SK-N-SH (cell line): ENCODE data around the gene KDELR1. TPM values are rescaled to one million over a fixed set of nuclear protein-coding genes. Genes with fewer than 3 reads are reported as not detected.

Source experiments
- CTCF ChIA-PET: fragments of 300-600, 350-600 bp; formaldehyde crosslinking; extraction: SDS; loops from one replicate; lab custom pipeline; 2021; lab: Yijun Ruan, JAX
- POLR2A ChIA-PET: fragments of 350-600 bp; sonication (Branson Sonifier 250); formaldehyde crosslinking; extraction: SDS; loops from one replicate; lab custom pipeline; 2020; ENCODE audit warnings: antibody characterized with exemption, inconsistent platforms; lab: Yijun Ruan, JAX
- DNase-seq: peaks from one replicate; pipeline ENCODE4 v3.0.0; 2012
- H2AFZ ChIP-seq: fragments of 200-600 bp; sonication (generic); 2 replicates; pipeline ENCODE4 v1.8.1; 2016; ENCODE audit warnings: antibody characterized with exemption, mild to moderate bottlenecking, low read depth
- H3F3A ChIP-seq: fragments of 200-600 bp; sonication (generic); replicated peaks from 2 replicates; pipeline ENCODE3; 2016; ENCODE audit warnings: antibody characterized with exemption, mild to moderate bottlenecking; ENCODE audit not compliant: insufficient read depth
- H3K27ac ChIP-seq, 2 experiments: fragments of 200-500 bp in 1 of 2; fragments of 200-600 bp in 1 of 2; sonication (Bioruptor generic) in 1 of 2; sonication (generic), shearing (Covaris generic) in 1 of 2; 2 replicates each; pipeline versions ENCODE4 v1.5.1 to v1.6.1; 2014 to 2016; ENCODE audit warnings: low read depth in 2 of 2, inconsistent platforms in 1 of 2, low read length in 1 of 2, mild to moderate bottlenecking in 1 of 2, mixed read lengths in 1 of 2
- H3K27me3 ChIP-seq: fragments of 200-600 bp; sonication (generic), shearing (Covaris generic); 2 replicates; pipeline ENCODE4 v1.6.1; 2016; ENCODE audit warnings: mixed run types; ENCODE audit not compliant: insufficient read depth
- H3K36me3 ChIP-seq, 2 experiments: fragments of 200-500 bp in 1 of 2; fragments of 200-600 bp in 1 of 2; sonication (Bioruptor generic) in 1 of 2; sonication (generic) in 1 of 2; replicated peaks in 1 of 2; 2 replicates each; pipeline versions ENCODE3 to v1.5.1; 2014 to 2016; ENCODE audit warnings: low read length in 1 of 2, mild to moderate bottlenecking in 1 of 2; ENCODE audit not compliant: insufficient read depth in 2 of 2, control insufficient read depth in 1 of 2
- H3K4me1 ChIP-seq, 2 experiments: fragments of 200-500 bp in 1 of 2; fragments of 200-600 bp in 1 of 2; sonication (Bioruptor generic) in 1 of 2; sonication (generic), shearing (Covaris generic) in 1 of 2; 2 replicates each; pipeline versions ENCODE4 v1.5.1 to v1.6.1; 2014 to 2016; ENCODE audit warnings: low read depth in 1 of 2, low read length in 1 of 2, mixed run types in 1 of 2; ENCODE audit not compliant: insufficient read depth in 2 of 2, control insufficient read depth in 1 of 2
- H3K4me2 ChIP-seq: fragments of 200-600 bp; sonication (generic), shearing (Covaris generic); 2 replicates; pipeline ENCODE4 v1.6.1; 2017; ENCODE audit warnings: mixed run types
- H3K4me3 ChIP-seq, 2 experiments: fragments of 200-500 bp in 1 of 2; fragments of 200-600 bp in 1 of 2; sonication (Bioruptor generic) in 1 of 2; sonication (generic), shearing (Covaris generic) in 1 of 2; 2 replicates each; pipeline versions ENCODE4 v1.5.1 to v1.8.1; 2014 to 2016; ENCODE audit warnings: low read depth in 2 of 2, inconsistent platforms in 1 of 2, low read length in 1 of 2, mild to moderate bottlenecking in 1 of 2, mixed read lengths in 1 of 2, moderate library complexity in 1 of 2
- H3K79me2 ChIP-seq: fragments of 200-600 bp; sonication (generic); 2 replicates; pipeline ENCODE4 v1.8.1; 2017; ENCODE audit warnings: mild to moderate bottlenecking; ENCODE audit not compliant: insufficient read depth
- H3K9ac ChIP-seq: fragments of 200-600 bp; sonication (generic); 2 replicates; pipeline ENCODE4 v1.6.1; 2017; ENCODE audit warnings: mixed run types
- H3K9me2 ChIP-seq: fragments of 200-600 bp; sonication (generic); 2 replicates; pipeline ENCODE4 v1.6.1; 2017; ENCODE audit warnings: mixed run types
- H3K9me3 ChIP-seq: fragments of 200-600 bp; sonication (generic); 2 replicates; pipeline ENCODE4 v1.6.1; 2017; ENCODE audit warnings: mixed run types, mild to moderate bottlenecking, moderate library complexity
- H4K20me1 ChIP-seq: fragments of 200-600 bp; sonication (generic); 2 replicates; pipeline ENCODE4 v1.6.1; 2017; ENCODE audit warnings: mild to moderate bottlenecking, mixed run types; ENCODE audit not compliant: insufficient read depth
- CHD2 ChIP-seq: fragments of 150-350 bp; IDR thresholded peaks from 2 replicates; pipeline ENCODE4 v1.6.1; 2018; ENCODE audit warnings: low read length; ENCODE audit not compliant: partially characterized antibody
- ELF1 ChIP-seq: IDR thresholded peaks from 2 replicates; pipeline ENCODE4 v1.4.0; 2012
- EP300 ChIP-seq, 2 experiments: IDR thresholded peaks; 2 replicates each; pipeline versions ENCODE4 v1.4.0 to v1.6.1; 2012; ENCODE audit warnings: borderline replicate concordance in 1 of 2, low read depth in 1 of 2, low read length in 1 of 2
- EZH2phosphoT487 ChIP-seq: fragments of 200-600 bp; sonication (generic); IDR thresholded peaks from 2 replicates; pipeline ENCODE4 v1.6.1; 2017; ENCODE audit warnings: low read depth, mixed run types, mild to moderate bottlenecking, antibody characterized with exemption, moderate library complexity, borderline replicate concordance
- GABPA ChIP-seq: IDR thresholded peaks from 2 replicates; pipeline ENCODE4 v1.4.0; 2012; ENCODE audit warnings: low read depth, mild to moderate bottlenecking
- GATA2 ChIP-seq: sonication (generic); formaldehyde crosslinking; IDR thresholded peaks from 2 replicates; pipeline ENCODE4 v1.5.0; 2020; ENCODE audit warnings: mild to moderate bottlenecking, missing genetic modification reagents
- MEF2A ChIP-seq: IDR thresholded peaks from 2 replicates; pipeline ENCODE4 v1.4.0; 2012; ENCODE audit warnings: low read depth, borderline replicate concordance
- NFIC ChIP-seq: IDR thresholded peaks from 2 replicates; pipeline ENCODE4 v1.4.0; 2012; ENCODE audit warnings: borderline replicate concordance
- PBX3 ChIP-seq: IDR thresholded peaks from 2 replicates; pipeline ENCODE4; 2012
- RCOR1 ChIP-seq: fragments of 150-350 bp; IDR thresholded peaks from 2 replicates; pipeline ENCODE4 v1.6.1; 2017; ENCODE audit warnings: antibody characterized with exemption, low read length
- RFX5 ChIP-seq: IDR thresholded peaks from 2 replicates; pipeline ENCODE4 v1.6.1; 2012; ENCODE audit warnings: mild to moderate bottlenecking, improper control_type of control experiment, low read length
- USF1 ChIP-seq: IDR thresholded peaks from 2 replicates; pipeline ENCODE4 v1.4.0; 2012; ENCODE audit warnings: low read depth, borderline replicate concordance
- YY1 ChIP-seq: IDR thresholded peaks from 2 replicates; pipeline ENCODE4 v1.4.0; 2012; ENCODE audit warnings: low read depth, mild to moderate bottlenecking
- WGBS: methylation state at CpG from one replicate; pipeline ENCODE4 v1.1.6; 2017; ENCODE audit warnings: low lambda C conversion rate; 5-methylcytosine and 5-hydroxymethylcytosine counted together
- polyA plus RNA-seq, 3 experiments: library from polyadenylated mRNA; depleted of rRNA; stranded (reverse); fragments of >200 nt; gene quantifications; 2 replicates each; pipeline ENCODE4 v1.2.3, GENCODE V29; 2012
- TF ChIP-seq, protein P1 (sequence below): IDR thresholded peaks from 2 replicates; pipeline ENCODE4 v1.4.0; 2012; ENCODE audit warnings: low read depth, borderline replicate concordance
- TF ChIP-seq, protein P2 (sequence below): fragments of 200-600 bp; sonication (generic); IDR thresholded peaks from 2 replicates; pipeline ENCODE4 v1.6.1; 2017; ENCODE audit warnings: antibody characterized with exemption, mild to moderate bottlenecking, moderate library complexity

The KDELR1 gene
- polyA plus RNA-seq, 1 of the 3 experiments (the other 2 are of a cell fraction): 138 TPM

DNA sequence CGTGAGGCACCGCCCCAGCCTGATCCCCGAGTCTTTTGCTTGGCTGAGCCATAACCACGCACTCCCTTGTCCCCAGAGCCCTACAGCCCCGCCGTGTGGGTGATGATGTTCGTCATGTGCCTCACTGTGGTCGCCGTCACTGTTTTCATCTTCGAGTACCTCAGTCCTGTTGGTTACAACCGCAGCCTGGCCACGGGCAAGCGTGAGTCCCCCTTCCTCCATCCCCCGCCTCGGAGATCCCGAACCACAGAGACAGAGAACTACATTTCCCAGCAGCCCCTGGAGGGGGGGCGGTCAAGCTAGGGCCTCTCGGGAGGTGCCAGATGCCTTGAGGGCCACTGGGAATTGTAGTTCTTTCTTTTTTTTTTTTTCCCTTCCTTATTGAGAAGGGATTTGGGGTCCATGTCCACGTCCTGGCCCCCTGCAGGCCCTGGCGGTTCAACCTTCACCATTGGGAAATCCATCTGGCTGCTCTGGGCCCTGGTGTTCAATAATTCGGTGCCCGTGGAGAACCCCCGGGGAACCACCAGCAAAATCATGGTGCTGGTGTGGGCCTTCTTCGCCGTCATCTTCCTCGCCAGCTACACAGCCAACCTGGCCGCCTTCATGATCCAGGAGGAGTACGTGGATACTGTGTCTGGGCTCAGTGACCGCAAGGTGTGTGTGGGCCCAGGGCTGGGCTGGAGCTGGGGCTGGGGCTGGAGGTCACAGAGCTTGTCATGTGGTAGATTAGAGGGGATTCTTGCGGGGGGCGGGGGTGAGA is 28.0 kb upstream of the KDELR1 start:
- peaks cover 9% of the 10 kb centered on the region for H3F3A ChIP-seq
- no peak overlapping the region for H3K4me2 ChIP-seq
- no peaks in the 10 kb centered on the region for H4K20me1 ChIP-seq
- no peaks in the 10 kb centered on the region; a peak in 2 of 4 replicates for H3K4me1 ChIP-seq
- H3K27me3 ChIP-seq: no peaks in the 10 kb centered on the region
- no peaks in the 10 kb centered on the region for H3K36me3 ChIP-seq
- TF ChIP-seq GATA2 (CRISPR knock-in tag) (no peak), PBX3 (no peak), EZH2phosphoT487 (no peak), YY1 (no peak), NFIC (no peak), MEF2A (no peak), EP300 (IDR thresholded peaks at IDR 0.05; ENCODE audit: borderline replicate concordance in 1 of 2, low read depth in 1 of 2, low read length in 1 of 2) (no peak), ELF1 (no peak), RFX5 (no peak), CHD2 (peak; percentile 90), GABPA (no peak), USF1 (no peak), RCOR1 (no peak)
- TF ChIP-seq, protein P1, sequence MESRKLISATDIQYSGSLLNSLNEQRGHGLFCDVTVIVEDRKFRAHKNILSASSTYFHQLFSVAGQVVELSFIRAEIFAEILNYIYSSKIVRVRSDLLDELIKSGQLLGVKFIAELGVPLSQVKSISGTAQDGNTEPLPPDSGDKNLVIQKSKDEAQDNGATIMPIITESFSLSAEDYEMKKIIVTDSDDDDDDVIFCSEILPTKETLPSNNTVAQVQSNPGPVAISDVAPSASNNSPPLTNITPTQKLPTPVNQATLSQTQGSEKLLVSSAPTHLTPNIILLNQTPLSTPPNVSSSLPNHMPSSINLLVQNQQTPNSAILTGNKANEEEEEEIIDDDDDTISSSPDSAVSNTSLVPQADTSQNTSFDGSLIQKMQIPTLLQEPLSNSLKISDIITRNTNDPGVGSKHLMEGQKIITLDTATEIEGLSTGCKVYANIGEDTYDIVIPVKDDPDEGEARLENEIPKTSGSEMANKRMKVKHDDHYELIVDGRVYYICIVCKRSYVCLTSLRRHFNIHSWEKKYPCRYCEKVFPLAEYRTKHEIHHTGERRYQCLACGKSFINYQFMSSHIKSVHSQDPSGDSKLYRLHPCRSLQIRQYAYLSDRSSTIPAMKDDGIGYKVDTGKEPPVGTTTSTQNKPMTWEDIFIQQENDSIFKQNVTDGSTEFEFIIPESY: peak; percentile 39; the same call in 1 of the 2 replicates
- TF ChIP-seq, protein P2, sequence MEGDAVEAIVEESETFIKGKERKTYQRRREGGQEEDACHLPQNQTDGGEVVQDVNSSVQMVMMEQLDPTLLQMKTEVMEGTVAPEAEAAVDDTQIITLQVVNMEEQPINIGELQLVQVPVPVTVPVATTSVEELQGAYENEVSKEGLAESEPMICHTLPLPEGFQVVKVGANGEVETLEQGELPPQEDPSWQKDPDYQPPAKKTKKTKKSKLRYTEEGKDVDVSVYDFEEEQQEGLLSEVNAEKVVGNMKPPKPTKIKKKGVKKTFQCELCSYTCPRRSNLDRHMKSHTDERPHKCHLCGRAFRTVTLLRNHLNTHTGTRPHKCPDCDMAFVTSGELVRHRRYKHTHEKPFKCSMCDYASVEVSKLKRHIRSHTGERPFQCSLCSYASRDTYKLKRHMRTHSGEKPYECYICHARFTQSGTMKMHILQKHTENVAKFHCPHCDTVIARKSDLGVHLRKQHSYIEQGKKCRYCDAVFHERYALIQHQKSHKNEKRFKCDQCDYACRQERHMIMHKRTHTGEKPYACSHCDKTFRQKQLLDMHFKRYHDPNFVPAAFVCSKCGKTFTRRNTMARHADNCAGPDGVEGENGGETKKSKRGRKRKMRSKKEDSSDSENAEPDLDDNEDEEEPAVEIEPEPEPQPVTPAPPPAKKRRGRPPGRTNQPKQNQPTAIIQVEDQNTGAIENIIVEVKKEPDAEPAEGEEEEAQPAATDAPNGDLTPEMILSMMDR: no peak
- ChIA-PET POLR2A (interaction anchor here (0.9 kb wide), 1 partner anchor 1572 kb away, joined by 3 read pairs; no protein-coding TSS in a partner anchor), CTCF (interaction anchor here (1.2 to 1.6 kb wide), 2 partner anchors 20 to 71 kb away, joined by 3 to 4 read pairs; no protein-coding TSS in a partner anchor)
- H3K4me3 ChIP-seq: no peak overlapping the region
- no peak overlapping the region for H3K27ac ChIP-seq
- H3K9ac ChIP-seq: no peak overlapping the region
- DNase-seq: peak; percentile 87
- no peaks in the 10 kb centered on the region for H3K9me2 ChIP-seq
- WGBS: 80% methylated on average over 31 of the region's 31 CpGs
- no peaks in the 10 kb centered on the region for H3K9me3 ChIP-seq
- no peaks in the 10 kb centered on the region for H3K79me2 ChIP-seq
- H2AFZ ChIP-seq: no peak overlapping the region
